SK-N-SH treated with all-trans-retinoic acid at 6 μM for 48 hours (cell line): ENCODE results near the gene CTR9.

Source experiments
- ARNTL ChIP-seq: fragments of 450-650 bp; formaldehyde crosslinking; IDR thresholded peaks from 2 replicates; pipeline ENCODE4 v1.5.0; 2020; ENCODE audit warnings: low read depth, mild to moderate bottlenecking, moderate library complexity, borderline replicate concordance
- CSDC2 ChIP-seq: fragments of 250-450 bp; sonication (Bioruptor Pico); IDR thresholded peaks from 2 replicates; pipeline ENCODE4 v1.5.0; 2020; ENCODE audit warnings: mild to moderate bottlenecking, moderate library complexity
- GLIS3 ChIP-seq: fragments of 250-450 bp; sonication (Bioruptor Pico); IDR thresholded peaks from 2 replicates; pipeline ENCODE4 v1.5.0; 2020; ENCODE audit warnings: mild to moderate bottlenecking, moderate library complexity
- OSR1 ChIP-seq: fragments of 250-450 bp; sonication (Bioruptor Pico); IDR thresholded peaks from 2 replicates; pipeline ENCODE4 v1.8.0; 2022; ENCODE audit warnings: moderate library complexity, mild to moderate bottlenecking, inconsistent platforms
- PPARA ChIP-seq: fragments of 250-450 bp; sonication (Bioruptor Pico); IDR thresholded peaks from 2 replicates; pipeline ENCODE4 v1.5.0; 2020; ENCODE audit warnings: mild to moderate bottlenecking, borderline replicate concordance
- RARB ChIP-seq: fragments of 250-450 bp; sonication (Bioruptor Pico); IDR thresholded peaks from 2 replicates; pipeline ENCODE4 v1.8.0; 2021; ENCODE audit warnings: mild to moderate bottlenecking, moderate library complexity
- TOX ChIP-seq: fragments of 250-450 bp; sonication (Bioruptor Pico); IDR thresholded peaks from 2 replicates; pipeline ENCODE4 v1.8.0; 2021; ENCODE audit warnings: mild to moderate bottlenecking, moderate library complexity, borderline replicate concordance
- ZC3H10 ChIP-seq: fragments of 250-450 bp; sonication (Bioruptor Pico); IDR thresholded peaks from 2 replicates; pipeline ENCODE4 v1.5.1; 2021; ENCODE audit warnings: mild to moderate bottlenecking, moderate library complexity
- ZFP30 ChIP-seq: fragments of 450-650 bp; formaldehyde crosslinking; IDR thresholded peaks from 2 replicates; pipeline ENCODE4 v1.5.0; 2022; ENCODE audit warnings: mild to moderate bottlenecking, moderate library complexity
- ZNF565 ChIP-seq: fragments of 450-650 bp; formaldehyde crosslinking; conservative IDR thresholded peaks from 2 replicates; pipeline ENCODE4 v1.5.0; 2020; ENCODE audit warnings: low read depth, mild to moderate bottlenecking, moderate library complexity
- ZNF8 ChIP-seq: fragments of 450-650 bp; formaldehyde crosslinking; IDR thresholded peaks from 2 replicates; pipeline ENCODE4 v1.5.0; 2020; ENCODE audit warnings: mild to moderate bottlenecking, moderate library complexity
- TF ChIP-seq, protein P1 (sequence below): fragments of 250-450 bp; sonication (Bioruptor Pico); IDR thresholded peaks from 2 replicates; pipeline ENCODE4 v1.8.0; 2020; ENCODE audit warnings: mild to moderate bottlenecking, moderate library complexity, borderline replicate concordance
- TF ChIP-seq, protein P2 (sequence below): fragments of 250-450 bp; sonication (Bioruptor Pico); IDR thresholded peaks from 2 replicates; pipeline ENCODE4 v1.8.0; 2021; ENCODE audit warnings: low read depth, mild to moderate bottlenecking, moderate library complexity, borderline replicate concordance
- TF ChIP-seq, protein P3 (sequence below): fragments of 250-450 bp; sonication (Bioruptor Pico); IDR thresholded peaks from 2 replicates; pipeline ENCODE4 v1.5.1; 2020; ENCODE audit warnings: low read depth, mild to moderate bottlenecking, moderate library complexity

DNA sequence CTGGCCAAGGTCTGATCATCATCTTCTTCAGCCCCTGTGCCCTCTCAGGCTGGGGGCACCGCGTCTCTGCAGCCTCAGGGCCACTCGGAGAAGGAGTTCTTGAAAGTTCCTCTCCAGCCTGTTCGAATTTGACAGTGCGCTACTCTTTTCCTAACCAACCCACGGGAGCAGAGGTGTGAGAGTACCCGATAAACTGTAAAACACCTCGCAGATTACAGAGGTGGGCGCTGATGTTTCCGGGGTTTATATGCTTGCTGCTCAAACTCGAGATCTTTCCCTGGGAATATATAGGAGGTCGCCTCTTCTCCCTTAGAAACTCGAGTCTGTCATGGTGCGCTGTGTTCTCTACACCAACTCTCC is 515 bp downstream of the CTR9 start:
- TF ChIP-seq RARB (no peak), PPARA (CRISPR knock-in tag) (no peak), TOX (CRISPR knock-in tag) (no peak), ARNTL (CRISPR knock-in tag) (no peak), ZC3H10 (CRISPR knock-in tag) (no peak), OSR1 (no peak), ZNF8 (CRISPR knock-in tag) (no peak), GLIS3 (no peak), ZFP30 (CRISPR knock-in tag) (no peak), CSDC2 (CRISPR knock-in tag) (no peak), ZNF565 (no peak)
- TF ChIP-seq, protein P1, sequence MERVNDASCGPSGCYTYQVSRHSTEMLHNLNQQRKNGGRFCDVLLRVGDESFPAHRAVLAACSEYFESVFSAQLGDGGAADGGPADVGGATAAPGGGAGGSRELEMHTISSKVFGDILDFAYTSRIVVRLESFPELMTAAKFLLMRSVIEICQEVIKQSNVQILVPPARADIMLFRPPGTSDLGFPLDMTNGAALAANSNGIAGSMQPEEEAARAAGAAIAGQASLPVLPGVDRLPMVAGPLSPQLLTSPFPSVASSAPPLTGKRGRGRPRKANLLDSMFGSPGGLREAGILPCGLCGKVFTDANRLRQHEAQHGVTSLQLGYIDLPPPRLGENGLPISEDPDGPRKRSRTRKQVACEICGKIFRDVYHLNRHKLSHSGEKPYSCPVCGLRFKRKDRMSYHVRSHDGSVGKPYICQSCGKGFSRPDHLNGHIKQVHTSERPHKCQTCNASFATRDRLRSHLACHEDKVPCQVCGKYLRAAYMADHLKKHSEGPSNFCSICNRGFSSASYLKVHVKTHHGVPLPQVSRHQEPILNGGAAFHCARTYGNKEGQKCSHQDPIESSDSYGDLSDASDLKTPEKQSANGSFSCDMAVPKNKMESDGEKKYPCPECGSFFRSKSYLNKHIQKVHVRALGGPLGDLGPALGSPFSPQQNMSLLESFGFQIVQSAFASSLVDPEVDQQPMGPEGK (CRISPR knock-in tag), result no peak
- TF ChIP-seq, protein P2, sequence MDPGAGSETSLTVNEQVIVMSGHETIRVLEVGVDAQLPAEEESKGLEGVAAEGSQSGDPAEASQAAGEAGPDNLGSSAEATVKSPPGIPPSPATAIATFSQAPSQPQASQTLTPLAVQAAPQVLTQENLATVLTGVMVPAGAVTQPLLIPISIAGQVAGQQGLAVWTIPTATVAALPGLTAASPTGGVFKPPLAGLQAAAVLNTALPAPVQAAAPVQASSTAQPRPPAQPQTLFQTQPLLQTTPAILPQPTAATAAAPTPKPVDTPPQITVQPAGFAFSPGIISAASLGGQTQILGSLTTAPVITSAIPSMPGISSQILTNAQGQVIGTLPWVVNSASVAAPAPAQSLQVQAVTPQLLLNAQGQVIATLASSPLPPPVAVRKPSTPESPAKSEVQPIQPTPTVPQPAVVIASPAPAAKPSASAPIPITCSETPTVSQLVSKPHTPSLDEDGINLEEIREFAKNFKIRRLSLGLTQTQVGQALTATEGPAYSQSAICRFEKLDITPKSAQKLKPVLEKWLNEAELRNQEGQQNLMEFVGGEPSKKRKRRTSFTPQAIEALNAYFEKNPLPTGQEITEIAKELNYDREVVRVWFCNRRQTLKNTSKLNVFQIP (CRISPR knock-in tag), result no peak
- TF ChIP-seq, protein P3, sequence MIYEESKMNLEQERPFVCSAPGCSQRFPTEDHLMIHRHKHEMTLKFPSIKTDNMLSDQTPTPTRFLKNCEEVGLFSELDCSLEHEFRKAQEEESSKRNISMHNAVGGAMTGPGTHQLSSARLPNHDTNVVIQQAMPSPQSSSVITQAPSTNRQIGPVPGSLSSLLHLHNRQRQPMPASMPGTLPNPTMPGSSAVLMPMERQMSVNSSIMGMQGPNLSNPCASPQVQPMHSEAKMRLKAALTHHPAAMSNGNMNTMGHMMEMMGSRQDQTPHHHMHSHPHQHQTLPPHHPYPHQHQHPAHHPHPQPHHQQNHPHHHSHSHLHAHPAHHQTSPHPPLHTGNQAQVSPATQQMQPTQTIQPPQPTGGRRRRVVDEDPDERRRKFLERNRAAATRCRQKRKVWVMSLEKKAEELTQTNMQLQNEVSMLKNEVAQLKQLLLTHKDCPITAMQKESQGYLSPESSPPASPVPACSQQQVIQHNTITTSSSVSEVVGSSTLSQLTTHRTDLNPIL, result no peak
